ENCODE data around the gene KRTAP10-5. TPM values are rescaled to one million over a fixed set of nuclear protein-coding genes. Genes with fewer than 3 reads are reported as not detected.
A peak's percentile ranks its signal among the peaks of the same experiment; 100 is the strongest.

The KRTAP10-5 gene
- total and polyA plus RNA-seq, 12 donors, result not detected

- Histone ChIP-seq H3K36me3 (no peaks in the 10 kb centered on the region), H3K27me3 (peaks cover 0 to 35% (median 5%) of the 10 kb centered on the region in 7 donors), H3K9me3 (peaks cover 0 to 35% (median 14%) of the 10 kb centered on the region in 11 donors), H3K27ac (no peak overlapping the region), H3K4me3 (no peak overlapping the region), H3K4me1 (peaks cover 0 to 2% (median 0%) of the 10 kb centered on the region in 9 donors)
- no peak for TF ChIP-seq CTCF (IDR thresholded peaks at IDR 0.05)
- WGBS, 2 donors, result 87 to 89% methylated on average over 26 of the region's 26 CpGs
- no peak for ATAC-seq
- intact Hi-C loops (cut with DNase I), result loop anchor here in 1 of 10 donors (10.0 kb wide), 1 partner anchor 131 kb away; no protein-coding TSS in a partner anchor
- DNase-seq, result no peak
Measured at GRCh38 chr21:44613386-44614155, 33.2 kb upstream of the KRTAP10-5 start.

DNA sequence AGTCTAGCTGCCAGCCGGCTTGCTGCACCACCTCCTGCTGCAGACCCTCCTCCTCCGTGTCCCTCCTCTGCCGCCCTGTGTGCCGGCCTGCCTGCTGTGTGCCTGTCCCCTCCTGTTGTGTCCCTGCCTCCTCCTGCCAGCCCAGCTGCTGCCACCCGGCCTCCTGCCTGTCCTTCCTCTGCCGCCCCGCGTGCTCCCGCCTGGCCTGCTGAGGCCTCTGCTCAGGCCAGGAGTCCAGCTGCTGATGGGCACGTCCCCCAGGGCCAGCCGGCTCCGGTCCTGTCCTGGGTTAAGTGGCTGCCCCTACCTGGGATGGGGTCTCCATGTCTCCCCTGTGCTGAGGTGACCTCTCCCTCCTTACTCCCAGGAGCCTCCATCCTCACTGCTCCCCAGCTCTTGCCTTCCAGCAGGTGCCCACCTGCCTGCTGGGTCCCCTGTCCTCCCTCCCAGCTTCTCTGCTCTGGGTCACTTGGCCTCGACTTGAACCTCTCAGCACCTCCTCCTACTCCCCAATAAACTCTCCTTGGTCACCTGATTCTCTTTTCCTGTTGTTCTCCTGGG, 32.3 kb upstream of the KRTAP10-5 start:
- H3K36me3 ChIP-seq, result no peaks in the 10 kb centered on the region
- H3K27me3 ChIP-seq, result peaks cover 0 to 35% (median 5%) of the 10 kb centered on the region in 7 donors
- TF ChIP-seq CTCF (IDR thresholded peaks at IDR 0.05), result no peak
- H3K9me3 ChIP-seq, result peaks cover 0 to 42% (median 14%) of the 10 kb centered on the region in 11 donors
- intact Hi-C loops (cut with DNase I), result loop anchor here in 1 of 10 donors (10.0 kb wide), 1 partner anchor 132 kb away; no protein-coding TSS in a partner anchor
- peak in 1 of 2 donors; percentile 8 for DNase-seq
- H3K4me3 ChIP-seq, result no peak overlapping the region
- no peaks in the 10 kb centered on the region for H3K4me1 ChIP-seq
- WGBS, 2 donors, result 86 to 88% methylated on average over 12 to 13 of the region's 13 CpGs
- H3K27ac ChIP-seq, result no peak overlapping the region
- ATAC-seq, result no peak

DNA sequence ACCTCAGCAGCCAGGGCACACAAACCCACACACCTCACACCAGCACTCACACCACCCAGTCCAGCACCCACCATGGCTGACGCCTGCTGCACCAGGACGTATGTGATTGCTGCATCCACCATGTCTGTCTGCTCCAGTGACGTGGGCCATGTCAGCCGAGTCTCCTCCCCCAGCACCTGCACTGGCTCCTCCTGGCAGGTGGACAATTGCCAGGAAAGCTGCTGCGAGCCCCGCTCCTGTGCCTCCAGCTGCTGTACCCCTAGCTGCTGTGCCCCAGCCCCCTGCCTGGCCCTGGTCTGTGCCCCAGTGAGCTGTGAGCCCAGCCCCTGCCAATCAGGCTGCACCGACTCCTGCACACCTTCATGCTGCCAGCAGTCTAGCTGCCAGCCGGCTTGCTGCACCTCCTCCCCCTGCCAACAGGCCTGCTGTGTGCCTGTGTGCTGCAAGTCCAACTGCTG, 31.7 kb upstream of the KRTAP10-5 start, which contains the start of gene KRTAP10-8:
KRTAP10-8 (plus strand) TSS at position 51 of the 458 bp plus-strand sequence; CDS start at position 73, 22 bp downstream.
- intact Hi-C loops (cut with DNase I), result loop anchor here in 1 of 10 donors (10.0 kb wide), 1 partner anchor 133 kb away; no protein-coding TSS in a partner anchor
- H3K27me3 ChIP-seq, result peaks cover 0 to 35% (median 5%) of the 10 kb centered on the region in 7 donors

More for the DNA sequence above, 31.7 kb upstream of the KRTAP10-5 start, which contains the start of gene KRTAP10-8:
- DNase-seq (no peak), ATAC-seq (peak in 1 of 8 donors; percentile 34)
- Histone ChIP-seq H3K36me3 (no peaks in the 10 kb centered on the region), H3K4me3 (no peak within 1 kb of the TSS), H3K9me3 (peaks cover 0 to 42% (median 14%) of the 10 kb centered on the region in 11 donors), H3K27ac (no peak within 1 kb of the TSS), H3K4me1 (no peaks in the 10 kb centered on the region)
- no peak for TF ChIP-seq CTCF (IDR thresholded peaks at IDR 0.05)
- 89 to 90% methylated on average over 8 of the region's 8 CpGs for WGBS, 2 donors

Data from heart right ventricle (tissue), 16 donors.